ENCODE results near the gene CLEC6A.
"Not testable (repeated sequence)": the region's sequence is repeated elsewhere in the genome, so short reads cannot be mapped to it uniquely, and the experiment has no call there.

The CLEC6A gene

DNA sequence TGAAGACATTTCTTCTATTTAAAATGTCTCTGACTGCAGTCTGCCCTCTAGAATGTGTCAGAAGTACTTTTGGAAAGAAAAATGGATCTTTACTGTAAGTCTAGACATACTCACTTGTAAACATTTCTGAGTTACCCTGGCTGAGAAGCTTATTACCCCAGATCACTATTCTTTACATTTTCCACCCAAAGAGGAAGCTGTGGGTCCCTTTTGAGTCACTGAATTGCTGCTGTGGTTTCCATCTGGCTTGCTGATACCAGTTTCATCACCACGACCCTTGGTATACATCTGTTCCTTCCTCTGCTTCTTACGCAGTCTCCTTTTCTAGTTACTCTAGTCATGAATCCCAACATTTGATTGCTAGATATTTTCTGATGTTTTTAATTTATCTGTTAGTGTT is 37.3 kb downstream of the CLEC6A start:
- DNase-seq (ENCODE audit: insufficient read length, low spot score), result peak; percentile 31
- peak; percentile 88 for FAIRE-seq
- TF ChIP-seq SPI1 (IDR thresholded peaks at IDR 0.05; ENCODE audit: low read depth, low read length) (peak; percentile 85), POU2F2 (IDR thresholded peaks at IDR 0.05; ENCODE audit: low read depth, low read length) (peak; percentile 63), POLR2A (IDR thresholded peaks at IDR 0.05; ENCODE audit: low read depth, low read length) (no peak)

DNA sequence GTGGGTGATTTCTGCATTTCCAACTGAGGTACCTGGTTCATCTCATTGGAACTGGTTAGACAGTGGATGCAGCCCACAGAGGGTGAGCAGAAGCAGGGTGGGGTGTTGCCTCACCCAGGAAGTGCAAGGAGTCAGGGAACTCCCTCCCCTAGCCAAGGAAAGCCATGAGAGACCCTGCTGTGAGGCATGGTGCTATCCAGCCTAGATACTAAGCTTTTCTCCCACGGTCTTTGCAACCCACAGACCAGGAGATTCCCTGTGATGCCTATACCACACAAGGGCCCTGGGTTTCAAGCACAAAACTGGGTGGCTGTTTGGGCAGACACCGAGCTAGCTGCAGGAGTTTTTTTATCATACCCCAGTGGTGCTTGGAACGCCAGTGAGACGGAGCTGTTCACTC is 39.9 kb downstream of the CLEC6A start:
- FAIRE-seq, result not testable (repeated sequence)

DNA sequence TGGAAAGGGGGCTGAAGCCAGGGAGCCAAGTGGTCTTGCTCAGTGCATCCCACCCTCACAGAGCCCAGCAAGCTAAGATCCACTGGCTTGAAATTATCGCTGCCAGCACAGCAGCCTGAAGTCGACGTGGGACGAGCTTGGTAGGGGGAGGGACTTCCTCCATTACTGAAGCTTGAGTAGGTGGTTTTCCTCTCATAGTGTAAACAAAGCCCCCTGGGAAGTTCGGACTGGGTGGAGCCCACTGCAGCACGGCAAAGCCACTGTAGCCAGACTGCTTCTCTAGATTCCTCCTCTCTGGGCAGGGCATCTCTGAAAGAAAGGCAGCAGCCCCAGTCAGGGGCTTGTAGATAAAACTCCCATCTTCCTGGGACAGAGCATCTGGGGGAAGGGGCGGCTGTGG is 40.3 kb downstream of the CLEC6A start:
- DNase-seq (ENCODE audit: insufficient read length, low spot score); FAIRE-seq: not testable (repeated sequence)

More for the DNA sequence above, 39.9 kb downstream of the CLEC6A start:
- DNase-seq (ENCODE audit: insufficient read length, low spot score), result not testable (repeated sequence)

DNA sequence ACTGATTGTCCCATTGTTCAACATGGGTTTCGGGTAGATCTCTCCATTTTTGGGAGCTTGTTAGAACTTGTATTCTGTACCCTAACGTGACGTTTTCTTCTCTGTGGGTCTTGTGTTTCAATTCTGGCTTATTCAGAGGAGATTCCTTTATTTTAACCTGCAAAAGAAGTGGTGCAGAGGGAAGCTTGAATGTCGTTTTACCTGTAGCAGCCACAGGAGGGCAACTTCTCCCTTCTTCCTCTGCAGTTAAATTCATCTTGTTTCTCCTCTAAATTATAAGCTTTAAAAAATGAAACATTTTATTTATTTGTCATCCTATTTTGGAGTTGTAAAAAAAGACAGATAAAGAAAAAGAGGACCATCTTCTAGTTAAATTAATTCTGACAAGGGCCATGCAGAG is 43.9 kb downstream of the CLEC6A start:
- no peak for DNase-seq (ENCODE audit: insufficient read length, low spot score)
- TF ChIP-seq TAF1 (IDR thresholded peaks at IDR 0.05; ENCODE audit: low read depth, low read length), result no peak
- no peak for TF ChIP-seq POU2F2 (IDR thresholded peaks at IDR 0.05; ENCODE audit: low read depth, low read length)
- no peak for TF ChIP-seq PAX5 (IDR thresholded peaks at IDR 0.05; ENCODE audit: insufficient read depth, low read length, severe bottlenecking)
- no peak for TF ChIP-seq POLR2AphosphoS5 (IDR thresholded peaks at IDR 0.05; ENCODE audit: low read depth, low read length)
- no peak for TF ChIP-seq SPI1 (IDR thresholded peaks at IDR 0.05; ENCODE audit: low read depth, low read length)
- no peak for TF ChIP-seq POLR2A (IDR thresholded peaks at IDR 0.05; ENCODE audit: low read depth, low read length)
- FAIRE-seq, result no peak

DNA sequence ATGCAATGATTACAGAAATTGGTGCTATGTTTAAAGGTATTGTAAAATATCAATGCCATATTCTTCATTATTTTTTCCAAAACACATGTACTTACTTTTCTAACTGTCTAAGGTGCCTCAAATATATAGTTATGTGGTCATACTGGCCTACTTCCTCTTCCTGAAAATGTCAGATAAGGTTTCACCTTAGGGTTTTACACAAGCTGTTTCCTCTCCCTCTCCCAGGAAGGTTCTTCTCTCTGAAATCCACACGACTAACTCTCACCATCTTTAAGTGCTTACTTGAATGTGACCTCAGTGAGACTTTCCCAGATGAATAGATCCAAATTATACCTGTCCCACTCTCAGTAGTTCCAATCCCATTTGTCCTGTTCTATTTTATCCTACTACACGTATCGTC is 46.0 kb downstream of the CLEC6A start:
- FAIRE-seq (no peak), DNase-seq (ENCODE audit: insufficient read length, low spot score) (no peak)
- no peak for TF ChIP-seq TAF1 (IDR thresholded peaks at IDR 0.05; ENCODE audit: low read depth, low read length)
- TF ChIP-seq PAX5 (IDR thresholded peaks at IDR 0.05; ENCODE audit: insufficient read depth, low read length, severe bottlenecking), result no peak
- TF ChIP-seq POU2F2 (IDR thresholded peaks at IDR 0.05; ENCODE audit: low read depth, low read length), result no peak
- TF ChIP-seq POLR2A (IDR thresholded peaks at IDR 0.05; ENCODE audit: low read depth, low read length), result no peak
- TF ChIP-seq SPI1 (IDR thresholded peaks at IDR 0.05; ENCODE audit: low read depth, low read length), result peak; percentile 48; the same call in 1 of the 2 replicates
- TF ChIP-seq POLR2AphosphoS5 (IDR thresholded peaks at IDR 0.05; ENCODE audit: low read depth, low read length), result no peak

DNA sequence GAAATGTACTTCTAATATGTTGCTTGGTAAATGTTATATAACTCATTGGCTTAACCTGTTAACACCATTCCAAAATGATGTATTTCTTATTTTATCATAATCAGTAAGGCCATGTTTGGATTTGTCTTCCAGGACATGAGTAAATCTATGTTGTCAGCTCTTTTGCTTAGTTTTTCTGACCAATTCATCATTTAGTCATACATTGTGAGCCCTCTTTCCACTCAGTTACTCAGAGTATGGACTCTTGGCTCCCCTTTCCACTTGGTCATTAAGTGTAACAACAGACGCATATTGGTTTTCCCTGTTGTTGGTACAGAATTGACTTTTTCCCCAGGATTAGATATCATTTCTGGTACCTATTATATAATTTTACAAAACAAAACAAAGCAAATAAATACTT is 48.6 kb downstream of the CLEC6A start:
- no peak for FAIRE-seq

DNA sequence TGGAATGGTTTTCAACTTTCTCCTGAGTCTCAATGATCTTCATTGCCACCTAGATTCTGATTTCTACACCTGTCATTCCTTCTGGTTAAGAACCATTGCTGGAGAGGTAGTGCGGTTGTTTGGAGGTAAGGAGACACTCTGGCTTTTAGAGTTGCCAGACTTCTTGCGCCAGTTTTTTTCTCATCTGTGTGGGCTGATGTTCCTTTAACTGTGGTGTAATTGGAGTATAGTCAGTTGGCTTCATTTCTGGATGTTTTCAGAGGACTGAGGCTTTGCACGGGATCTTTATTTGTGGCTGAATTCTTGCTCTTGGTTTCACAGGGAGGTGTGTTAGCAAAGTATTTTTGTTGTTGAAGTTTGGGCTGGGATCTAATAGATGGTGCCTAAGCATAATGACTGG is 51.8 kb downstream of the CLEC6A start:
- DNase-seq (ENCODE audit: insufficient read length, low spot score) (no peak), FAIRE-seq (no peak)
- TF ChIP-seq POU2F2 (IDR thresholded peaks at IDR 0.05; ENCODE audit: low read depth, low read length) (no peak), PAX5 (IDR thresholded peaks at IDR 0.05; ENCODE audit: insufficient read depth, low read length, severe bottlenecking) (no peak), POLR2A (IDR thresholded peaks at IDR 0.05; ENCODE audit: low read depth, low read length) (no peak), TAF1 (IDR thresholded peaks at IDR 0.05; ENCODE audit: low read depth, low read length) (no peak), POLR2AphosphoS5 (IDR thresholded peaks at IDR 0.05; ENCODE audit: low read depth, low read length) (no peak), SPI1 (IDR thresholded peaks at IDR 0.05; ENCODE audit: low read depth, low read length) (no peak)

More for the DNA sequence above, 48.6 kb downstream of the CLEC6A start:
- DNase-seq (ENCODE audit: insufficient read length, low spot score), result no peak
- no peak for TF ChIP-seq PAX5 (IDR thresholded peaks at IDR 0.05; ENCODE audit: insufficient read depth, low read length, severe bottlenecking)
- TF ChIP-seq POLR2A (IDR thresholded peaks at IDR 0.05; ENCODE audit: low read depth, low read length), result no peak
- TF ChIP-seq TAF1 (IDR thresholded peaks at IDR 0.05; ENCODE audit: low read depth, low read length), result no peak
- TF ChIP-seq SPI1 (IDR thresholded peaks at IDR 0.05; ENCODE audit: low read depth, low read length), result no peak
- no peak for TF ChIP-seq POU2F2 (IDR thresholded peaks at IDR 0.05; ENCODE audit: low read depth, low read length)
- TF ChIP-seq POLR2AphosphoS5 (IDR thresholded peaks at IDR 0.05; ENCODE audit: low read depth, low read length), result no peak

DNA sequence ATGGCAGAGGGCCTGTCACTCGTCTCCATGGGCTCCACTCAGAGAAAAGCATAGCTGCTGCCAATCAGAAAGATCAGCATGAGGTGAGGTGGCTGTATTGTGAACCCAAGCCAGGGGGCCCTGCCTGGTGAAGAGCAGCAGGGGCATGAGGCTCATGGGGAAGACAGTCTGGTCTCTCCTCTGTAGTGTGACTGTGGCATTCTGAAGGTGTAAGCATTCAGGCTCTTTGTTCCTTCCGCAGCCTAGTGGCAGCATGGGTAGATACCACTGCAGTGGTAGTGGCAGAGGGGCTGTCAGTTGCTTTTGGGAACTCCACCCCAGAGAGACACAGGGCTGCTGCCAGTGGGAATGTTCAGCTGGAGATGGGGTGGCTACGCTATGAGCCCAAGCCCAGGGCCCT is 52.5 kb downstream of the CLEC6A start:
- no peak for FAIRE-seq
- TF ChIP-seq TAF1 (IDR thresholded peaks at IDR 0.05; ENCODE audit: low read depth, low read length) (no peak), PAX5 (IDR thresholded peaks at IDR 0.05; ENCODE audit: insufficient read depth, low read length, severe bottlenecking) (no peak), SPI1 (IDR thresholded peaks at IDR 0.05; ENCODE audit: low read depth, low read length) (no peak), POU2F2 (IDR thresholded peaks at IDR 0.05; ENCODE audit: low read depth, low read length) (no peak), POLR2A (IDR thresholded peaks at IDR 0.05; ENCODE audit: low read depth, low read length) (no peak), POLR2AphosphoS5 (IDR thresholded peaks at IDR 0.05; ENCODE audit: low read depth, low read length) (no peak)

DNA sequence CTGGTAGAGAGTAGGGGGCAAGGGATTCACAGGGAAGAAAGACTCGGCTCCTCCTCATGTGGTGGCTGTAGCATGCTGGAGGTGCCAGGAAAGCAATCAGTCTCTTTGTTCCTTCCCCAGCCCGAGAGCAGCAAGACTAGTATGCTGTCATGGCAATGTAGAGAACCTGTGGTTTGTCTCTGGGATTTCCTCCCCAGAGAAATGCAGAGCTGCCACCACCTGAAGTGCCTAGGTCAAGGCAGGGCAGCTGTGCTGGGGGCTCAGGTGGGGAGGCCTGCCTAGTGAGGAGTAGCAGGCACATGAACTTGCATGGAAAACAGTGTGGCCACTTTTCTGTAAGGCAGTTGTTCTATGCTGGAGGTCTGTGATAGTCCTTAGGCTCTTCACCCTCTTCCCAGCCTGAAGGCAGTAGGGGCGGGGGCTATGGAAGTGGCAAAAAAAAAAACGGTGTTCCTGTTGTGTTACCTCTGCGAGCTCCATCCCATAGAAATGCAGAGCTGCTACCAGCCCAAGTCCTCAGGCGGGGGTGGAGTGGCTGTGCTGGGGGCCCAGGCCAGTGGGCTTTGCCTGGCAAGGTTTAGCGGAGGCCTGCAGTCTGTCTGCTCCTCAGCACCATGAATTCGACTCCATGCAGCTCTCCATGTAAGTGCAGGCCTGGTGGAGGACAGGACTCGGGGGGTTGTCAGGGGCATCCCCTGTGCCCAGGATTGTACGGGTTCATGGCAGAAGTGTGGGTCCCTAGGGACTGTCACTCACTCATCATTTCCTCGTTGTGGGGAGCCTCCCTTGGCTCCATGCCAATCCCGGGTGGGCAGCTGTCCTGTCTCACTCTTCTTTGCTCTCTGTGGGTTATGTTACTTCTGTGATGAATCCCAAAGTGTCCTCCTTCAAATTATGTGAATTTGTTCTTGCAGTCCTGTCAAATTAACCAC is 53.4 kb downstream of the CLEC6A start:
- FAIRE-seq, result no peak
- no peak for DNase-seq (ENCODE audit: insufficient read length, low spot score)
- TF ChIP-seq PAX5 (IDR thresholded peaks at IDR 0.05; ENCODE audit: insufficient read depth, low read length, severe bottlenecking), result no peak
- TF ChIP-seq POLR2AphosphoS5 (IDR thresholded peaks at IDR 0.05; ENCODE audit: low read depth, low read length), result no peak
- no peak for TF ChIP-seq SPI1 (IDR thresholded peaks at IDR 0.05; ENCODE audit: low read depth, low read length)
- no peak for TF ChIP-seq TAF1 (IDR thresholded peaks at IDR 0.05; ENCODE audit: low read depth, low read length)
- TF ChIP-seq POU2F2 (IDR thresholded peaks at IDR 0.05; ENCODE audit: low read depth, low read length), result no peak
- TF ChIP-seq POLR2A (IDR thresholded peaks at IDR 0.05; ENCODE audit: low read depth, low read length), result no peak

More for the DNA sequence above, 52.5 kb downstream of the CLEC6A start:
- DNase-seq (ENCODE audit: insufficient read length, low spot score), result no peak

DNA sequence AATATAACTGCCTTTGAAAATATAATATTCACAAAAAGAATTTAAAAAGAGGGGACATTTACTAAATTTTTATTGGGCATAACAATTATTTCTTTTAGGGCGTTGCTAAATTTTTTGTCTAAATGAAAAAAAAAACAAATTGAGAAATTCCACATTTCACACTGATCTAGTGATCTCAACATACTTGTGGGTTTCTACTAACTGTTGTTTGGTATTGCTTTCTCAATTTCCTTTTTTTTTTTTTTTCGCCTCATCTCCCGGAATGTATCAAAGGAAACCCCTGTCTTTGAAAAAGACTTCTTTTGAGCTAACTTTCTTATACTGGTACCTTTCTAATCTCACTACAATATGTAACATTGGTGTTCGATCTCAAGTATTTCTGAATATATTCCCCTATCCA is 57.5 kb downstream of the CLEC6A start, which contains the start of gene CLEC4D:
Gene CLEC4D (plus strand): TSS at position 248 of the 400 bp plus-strand sequence. CDS start 230 bp downstream, outside the sequence.
- DNase-seq (ENCODE audit: insufficient read length, low spot score) (no peak), FAIRE-seq (no peak)
- TF ChIP-seq TAF1 (IDR thresholded peaks at IDR 0.05; ENCODE audit: low read depth, low read length), result no peak
- no peak for TF ChIP-seq POLR2AphosphoS5 (IDR thresholded peaks at IDR 0.05; ENCODE audit: low read depth, low read length)
- TF ChIP-seq SPI1 (IDR thresholded peaks at IDR 0.05; ENCODE audit: low read depth, low read length), result no peak
- no peak for TF ChIP-seq PAX5 (IDR thresholded peaks at IDR 0.05; ENCODE audit: insufficient read depth, low read length, severe bottlenecking)
- TF ChIP-seq POU2F2 (IDR thresholded peaks at IDR 0.05; ENCODE audit: low read depth, low read length), result no peak
